NCI-H1436 (cell line): ENCODE results near the gene XK.
"Not testable (repeated sequence)": the region's sequence is repeated elsewhere in the genome, so short reads cannot be mapped to it uniquely, and the experiment has no call there.

Experiments
- DNase-seq: peaks from one replicate; lab custom pipeline; 2025; lab: John Stamatoyannopoulos, UW

The XK gene, protein sequence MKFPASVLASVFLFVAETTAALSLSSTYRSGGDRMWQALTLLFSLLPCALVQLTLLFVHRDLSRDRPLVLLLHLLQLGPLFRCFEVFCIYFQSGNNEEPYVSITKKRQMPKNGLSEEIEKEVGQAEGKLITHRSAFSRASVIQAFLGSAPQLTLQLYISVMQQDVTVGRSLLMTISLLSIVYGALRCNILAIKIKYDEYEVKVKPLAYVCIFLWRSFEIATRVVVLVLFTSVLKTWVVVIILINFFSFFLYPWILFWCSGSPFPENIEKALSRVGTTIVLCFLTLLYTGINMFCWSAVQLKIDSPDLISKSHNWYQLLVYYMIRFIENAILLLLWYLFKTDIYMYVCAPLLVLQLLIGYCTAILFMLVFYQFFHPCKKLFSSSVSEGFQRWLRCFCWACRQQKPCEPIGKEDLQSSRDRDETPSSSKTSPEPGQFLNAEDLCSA

GRCh38 chrX:37685381-37686359, at the start of gene XK:
Gene XK, plus strand, starts transcription at chrX:37685791. Its CDS starts 171 bp downstream, at chrX:37685962.
- DNase-seq: no peak

GRCh38 chrX:37638047-37638446, 47.5 kb upstream of the XK start:
- DNase-seq: no peak

DNA sequence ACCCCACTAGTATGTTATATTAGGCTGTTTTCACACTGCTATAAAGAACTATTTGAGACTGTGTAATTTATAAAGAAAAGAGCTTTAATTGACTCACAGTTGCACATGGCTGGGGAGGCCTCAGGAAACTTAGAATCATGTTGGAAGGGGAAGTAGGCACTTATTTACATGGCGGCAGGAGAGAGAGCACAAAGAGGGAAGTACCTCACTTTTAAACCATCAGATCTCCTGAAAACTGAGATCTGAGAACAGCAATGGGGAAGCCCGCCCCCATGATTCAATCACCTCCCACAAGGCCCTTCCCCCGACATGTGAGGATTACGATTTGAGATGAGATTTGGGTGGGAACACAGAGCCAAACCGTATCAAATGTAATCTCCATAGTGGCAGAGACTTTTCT, 45.4 kb upstream of the XK start:
- DNase-seq: no peak

DNA sequence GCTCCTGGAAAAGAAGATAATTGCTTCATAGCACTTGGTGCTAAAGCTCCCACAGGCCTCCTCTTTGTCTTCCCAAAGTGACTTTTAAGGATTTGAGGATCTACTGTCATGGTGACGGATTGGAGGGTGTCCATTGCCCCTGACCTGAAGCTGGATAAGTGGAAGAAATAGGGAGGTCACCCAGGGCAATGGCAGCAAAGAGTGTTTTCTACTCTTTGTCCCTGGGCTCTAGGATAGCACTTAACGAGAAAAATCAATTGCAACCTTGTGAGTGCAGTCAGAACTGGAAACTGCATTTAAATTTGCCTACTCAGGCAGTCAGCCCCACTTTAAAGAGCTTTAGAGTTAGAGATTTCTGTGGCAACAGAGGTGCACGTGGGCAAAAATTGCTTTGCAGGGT, 43.7 kb upstream of the XK start:
- DNase-seq: no peak

GRCh38 chrX:37644381-37645305, 40.9 kb upstream of the XK start:
- no peak for DNase-seq

GRCh38 chrX:37646254-37646653, 39.3 kb upstream of the XK start:
- DNase-seq: no peak

GRCh38 chrX:37650879-37651278, 34.7 kb upstream of the XK start:
- not testable (repeated sequence) for DNase-seq

DNA sequence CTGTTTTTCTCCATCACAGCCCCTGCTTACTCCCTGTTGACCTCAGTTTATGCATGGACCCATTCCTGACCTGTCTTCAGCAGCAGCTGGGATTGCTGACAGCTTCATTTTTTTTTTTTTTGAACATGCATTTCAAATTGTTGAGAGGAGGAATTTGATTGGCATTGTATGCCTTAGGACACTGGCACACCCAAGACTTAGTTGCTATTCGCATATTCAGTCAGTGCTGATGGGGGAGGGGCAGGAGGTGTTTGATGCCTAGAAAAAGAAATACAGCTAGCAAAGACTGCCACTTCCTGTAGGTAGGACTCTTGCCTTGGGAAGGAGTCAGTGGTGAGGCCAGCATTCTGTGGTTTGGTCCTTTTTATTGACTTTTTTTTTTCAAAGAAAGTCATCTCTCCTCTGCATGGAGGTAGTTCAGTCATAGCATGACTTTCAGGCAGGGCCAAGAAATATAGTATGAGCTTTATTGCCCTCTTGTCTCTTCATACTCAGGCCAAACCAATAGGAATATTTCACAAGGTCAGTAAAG, 33.6 kb upstream of the XK start:
- DNase-seq: no peak

- no peak for DNase-seq
Measured at GRCh38 chrX:37652589-37653231, 32.9 kb upstream of the XK start.

DNA sequence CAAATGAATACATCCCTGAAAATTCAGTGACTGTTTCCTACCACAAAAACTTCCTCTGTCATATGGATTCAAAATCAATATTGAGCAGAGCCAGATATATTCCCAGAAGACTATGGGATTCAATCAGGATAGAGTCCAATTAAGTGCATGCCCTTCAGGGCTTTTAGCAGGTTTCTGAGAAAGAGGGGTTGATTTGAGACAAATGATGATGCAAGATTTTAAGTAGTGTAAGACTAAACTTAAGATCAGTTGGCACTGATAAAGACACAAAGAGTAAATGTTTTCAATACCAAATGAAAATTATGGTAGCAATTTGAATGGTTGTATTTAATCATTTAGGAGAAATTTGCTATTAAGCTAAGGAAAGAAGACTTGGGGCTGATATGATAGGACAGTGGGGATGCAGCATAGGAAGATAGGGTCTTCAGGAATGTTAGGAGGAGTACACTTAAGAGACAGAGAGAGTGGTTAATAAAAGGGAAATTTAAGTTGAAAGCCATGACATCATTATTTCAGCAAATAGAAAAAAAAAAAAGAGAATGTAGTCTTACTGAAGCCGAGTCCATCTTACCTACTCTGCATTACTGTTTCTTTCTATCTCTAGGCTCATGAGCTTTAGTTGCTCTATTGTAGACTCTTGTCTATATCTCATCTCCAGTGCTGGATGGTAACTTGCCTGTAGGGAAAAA, 32.0 kb upstream of the XK start:
- no peak for DNase-seq

- no peak for DNase-seq
Measured at GRCh38 chrX:37658343-37659030, 27.1 kb upstream of the XK start.

DNA sequence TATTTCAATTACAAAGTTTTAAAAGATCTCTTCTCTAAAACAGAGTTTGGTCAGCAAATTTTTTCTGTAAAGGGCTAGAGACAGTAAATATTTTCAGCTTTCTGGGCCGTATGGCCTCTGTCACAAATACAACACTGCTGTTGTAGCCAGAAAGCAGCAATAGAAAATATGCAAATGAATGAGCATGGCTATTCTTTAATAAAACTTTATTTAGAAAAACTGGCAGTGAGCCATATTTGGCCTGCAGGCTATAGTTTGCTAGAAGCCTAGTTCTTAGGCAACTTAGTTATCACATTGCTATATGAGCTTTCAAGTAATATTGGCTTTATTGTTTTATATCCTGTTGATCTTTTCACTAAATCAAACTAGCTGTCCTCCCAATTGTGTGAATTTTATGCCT, 26.5 kb upstream of the XK start:
- no peak for DNase-seq

- DNase-seq: no peak
Measured at GRCh38 chrX:37662181-37662580, 23.4 kb upstream of the XK start.

GRCh38 chrX:37666516-37666915, 19.1 kb upstream of the XK start:
- DNase-seq: no peak

- DNase-seq: no peak
Measured at GRCh38 chrX:37667141-37667540, 18.4 kb upstream of the XK start.

GRCh38 chrX:37672563-37672962, 13.0 kb upstream of the XK start:
- no peak for DNase-seq

- no peak for DNase-seq
Measured at GRCh38 chrX:37676811-37677210, 8.8 kb upstream of the XK start.

GRCh38 chrX:37677243-37677642, 8.3 kb upstream of the XK start:
- no peak for DNase-seq

GRCh38 chrX:37677765-37678164, 7.8 kb upstream of the XK start:
- no peak for DNase-seq

- no peak for DNase-seq
Measured at GRCh38 chrX:37678574-37678973, 7.0 kb upstream of the XK start.
